Measurements from ENCODE around the gene FRMD1.

GRCh38 chr6:168022488-168023321 lies 56.3 kb downstream of the FRMD1 start:
- TF ChIP-seq, protein P1, sequence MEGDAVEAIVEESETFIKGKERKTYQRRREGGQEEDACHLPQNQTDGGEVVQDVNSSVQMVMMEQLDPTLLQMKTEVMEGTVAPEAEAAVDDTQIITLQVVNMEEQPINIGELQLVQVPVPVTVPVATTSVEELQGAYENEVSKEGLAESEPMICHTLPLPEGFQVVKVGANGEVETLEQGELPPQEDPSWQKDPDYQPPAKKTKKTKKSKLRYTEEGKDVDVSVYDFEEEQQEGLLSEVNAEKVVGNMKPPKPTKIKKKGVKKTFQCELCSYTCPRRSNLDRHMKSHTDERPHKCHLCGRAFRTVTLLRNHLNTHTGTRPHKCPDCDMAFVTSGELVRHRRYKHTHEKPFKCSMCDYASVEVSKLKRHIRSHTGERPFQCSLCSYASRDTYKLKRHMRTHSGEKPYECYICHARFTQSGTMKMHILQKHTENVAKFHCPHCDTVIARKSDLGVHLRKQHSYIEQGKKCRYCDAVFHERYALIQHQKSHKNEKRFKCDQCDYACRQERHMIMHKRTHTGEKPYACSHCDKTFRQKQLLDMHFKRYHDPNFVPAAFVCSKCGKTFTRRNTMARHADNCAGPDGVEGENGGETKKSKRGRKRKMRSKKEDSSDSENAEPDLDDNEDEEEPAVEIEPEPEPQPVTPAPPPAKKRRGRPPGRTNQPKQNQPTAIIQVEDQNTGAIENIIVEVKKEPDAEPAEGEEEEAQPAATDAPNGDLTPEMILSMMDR (IDR thresholded peaks at IDR 0.05): no peak
- TF ChIP-seq POLR2A (IDR thresholded peaks at IDR 0.05) (no peak), POLR2AphosphoS5 (IDR thresholded peaks at IDR 0.05) (no peak)
